ENCODE data around the gene CLDN3.

DNA sequence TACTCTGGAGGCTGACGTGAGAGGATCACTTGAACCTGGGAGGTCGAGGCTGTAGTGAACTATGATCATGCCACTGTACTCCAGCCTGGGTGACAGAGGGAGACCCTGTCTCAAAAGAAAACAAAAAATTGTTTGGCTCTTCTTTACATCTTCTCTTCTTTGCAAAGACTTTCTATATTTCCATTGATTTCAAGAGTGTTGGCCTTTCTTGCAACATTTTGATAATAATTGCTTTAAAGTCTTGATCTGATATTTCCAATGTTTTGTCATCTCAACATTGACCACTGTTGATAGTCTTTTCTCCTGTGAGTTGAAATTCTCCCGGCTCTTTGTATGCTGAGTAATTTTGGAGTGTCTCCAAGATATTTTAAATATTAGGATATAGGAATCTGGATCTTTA, 42.9 kb upstream of the CLDN3 start:
- TF ChIP-seq, protein P1, sequence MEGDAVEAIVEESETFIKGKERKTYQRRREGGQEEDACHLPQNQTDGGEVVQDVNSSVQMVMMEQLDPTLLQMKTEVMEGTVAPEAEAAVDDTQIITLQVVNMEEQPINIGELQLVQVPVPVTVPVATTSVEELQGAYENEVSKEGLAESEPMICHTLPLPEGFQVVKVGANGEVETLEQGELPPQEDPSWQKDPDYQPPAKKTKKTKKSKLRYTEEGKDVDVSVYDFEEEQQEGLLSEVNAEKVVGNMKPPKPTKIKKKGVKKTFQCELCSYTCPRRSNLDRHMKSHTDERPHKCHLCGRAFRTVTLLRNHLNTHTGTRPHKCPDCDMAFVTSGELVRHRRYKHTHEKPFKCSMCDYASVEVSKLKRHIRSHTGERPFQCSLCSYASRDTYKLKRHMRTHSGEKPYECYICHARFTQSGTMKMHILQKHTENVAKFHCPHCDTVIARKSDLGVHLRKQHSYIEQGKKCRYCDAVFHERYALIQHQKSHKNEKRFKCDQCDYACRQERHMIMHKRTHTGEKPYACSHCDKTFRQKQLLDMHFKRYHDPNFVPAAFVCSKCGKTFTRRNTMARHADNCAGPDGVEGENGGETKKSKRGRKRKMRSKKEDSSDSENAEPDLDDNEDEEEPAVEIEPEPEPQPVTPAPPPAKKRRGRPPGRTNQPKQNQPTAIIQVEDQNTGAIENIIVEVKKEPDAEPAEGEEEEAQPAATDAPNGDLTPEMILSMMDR (IDR thresholded peaks at IDR 0.05) = no peak
- TF ChIP-seq ZFX (IDR thresholded peaks at IDR 0.05; ENCODE audit: borderline replicate concordance) = no peak

Measured in 22Rv1 (cell line).